AG04449 (cell line): ENCODE results near the gene KPTN.

Experiments
- CTCF ChIA-PET: fragments of 350-600 bp; formaldehyde crosslinking; extraction: SDS; loops from one replicate; lab custom pipeline; 2021; ENCODE audit warnings: antibody characterized with exemption; lab: Yijun Ruan, JAX
- POLR2A ChIA-PET: fragments of 400-600, 350-600 bp; formaldehyde crosslinking; extraction: SDS; loops from one replicate; lab custom pipeline; 2020; ENCODE audit warnings: antibody characterized with exemption, inconsistent platforms; lab: Yijun Ruan, JAX
- DNase-seq: peaks from one replicate; pipeline ENCODE4 v3.0.0-alpha.2; 2010; ENCODE audit warnings: low read depth, low spot score
- H3K4me3 ChIP-seq: 2 replicates; pipeline ENCODE4 v1.5.1; 2011; ENCODE audit warnings: low read depth, mild to moderate bottlenecking, control low read depth, low read length
- TF ChIP-seq, protein P1 (sequence below): IDR thresholded peaks from one replicate; pipeline ENCODE4 v1.5.1; 2011; ENCODE audit warnings: mild to moderate bottlenecking, moderate library complexity, low read length, control low read depth, inconsistent platforms; ENCODE audit not compliant: insufficient read depth; ENCODE audit errors: missing control alignments

Gene KPTN

GRCh38 chr19:47511128-47511517, 27.1 kb upstream of the KPTN start:
- CTCF ChIA-PET, result interaction anchor here (1.0 to 2.1 kb wide), 2 partner anchors 10 to 27 kb away, joined by 3 to 11 read pairs; partner anchors contain the start of gene KPTN
- POLR2A ChIA-PET, result interaction anchor here (1.0 to 1.1 kb wide), 2 partner anchors 24 to 27 kb away, joined by 3 to 4 read pairs; partner anchors contain the start of gene KPTN
- no peak for DNase-seq
- no peak overlapping the region for H3K4me3 ChIP-seq
- TF ChIP-seq, protein P1, sequence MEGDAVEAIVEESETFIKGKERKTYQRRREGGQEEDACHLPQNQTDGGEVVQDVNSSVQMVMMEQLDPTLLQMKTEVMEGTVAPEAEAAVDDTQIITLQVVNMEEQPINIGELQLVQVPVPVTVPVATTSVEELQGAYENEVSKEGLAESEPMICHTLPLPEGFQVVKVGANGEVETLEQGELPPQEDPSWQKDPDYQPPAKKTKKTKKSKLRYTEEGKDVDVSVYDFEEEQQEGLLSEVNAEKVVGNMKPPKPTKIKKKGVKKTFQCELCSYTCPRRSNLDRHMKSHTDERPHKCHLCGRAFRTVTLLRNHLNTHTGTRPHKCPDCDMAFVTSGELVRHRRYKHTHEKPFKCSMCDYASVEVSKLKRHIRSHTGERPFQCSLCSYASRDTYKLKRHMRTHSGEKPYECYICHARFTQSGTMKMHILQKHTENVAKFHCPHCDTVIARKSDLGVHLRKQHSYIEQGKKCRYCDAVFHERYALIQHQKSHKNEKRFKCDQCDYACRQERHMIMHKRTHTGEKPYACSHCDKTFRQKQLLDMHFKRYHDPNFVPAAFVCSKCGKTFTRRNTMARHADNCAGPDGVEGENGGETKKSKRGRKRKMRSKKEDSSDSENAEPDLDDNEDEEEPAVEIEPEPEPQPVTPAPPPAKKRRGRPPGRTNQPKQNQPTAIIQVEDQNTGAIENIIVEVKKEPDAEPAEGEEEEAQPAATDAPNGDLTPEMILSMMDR, result no peak

DNA sequence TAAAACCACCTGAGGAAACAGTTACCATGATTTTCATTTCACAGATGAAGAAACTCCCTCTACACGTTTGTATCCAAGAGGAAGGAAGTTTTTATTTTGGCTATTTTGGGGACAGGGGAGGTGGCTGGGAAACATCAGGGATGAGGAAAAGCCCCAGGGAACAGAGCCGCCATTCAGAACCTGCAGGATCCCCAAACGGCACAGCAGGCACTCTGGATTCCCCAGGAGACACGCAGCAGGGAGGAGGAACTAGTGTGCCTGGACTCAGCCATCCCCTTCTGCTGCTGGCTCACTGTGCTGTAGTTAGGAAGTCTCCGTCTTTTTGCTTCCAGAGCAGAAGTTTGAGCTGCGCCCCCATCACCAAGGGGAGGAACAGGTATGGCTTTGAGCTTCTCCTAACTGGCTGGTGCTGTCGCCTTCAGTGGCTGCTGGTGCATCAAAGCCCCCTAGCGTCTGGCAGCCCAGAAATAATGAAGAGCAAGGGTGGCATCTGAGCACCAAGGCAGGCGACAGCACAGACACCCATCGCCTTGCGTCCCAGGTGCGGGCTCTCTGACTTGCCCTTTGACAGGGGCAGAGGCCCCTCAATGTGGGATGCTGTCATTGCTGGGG, 26.6 kb upstream of the KPTN start:
- TF ChIP-seq, protein P1, result no peak
- no peak overlapping the region for H3K4me3 ChIP-seq
- ChIA-PET CTCF (interaction anchor here (1.0 to 2.1 kb wide), 2 partner anchors 9 to 27 kb away, joined by 3 to 11 read pairs; partner anchors contain the start of gene KPTN), POLR2A (no interaction called here)
- DNase-seq, result no peak

- no peak overlapping the region for H3K4me3 ChIP-seq
- TF ChIP-seq, protein P1, result no peak
- no peak for DNase-seq
- ChIA-PET POLR2A (interaction anchor here (0.5 kb wide), 1 partner anchor 22 kb away, joined by 3 read pairs; no protein-coding TSS in a partner anchor), CTCF (interaction anchor here (1.0 to 2.1 kb wide), 3 partner anchors 9 to 190 kb away, joined by 3 to 11 read pairs (median 3); partner anchors contain the start of gene KPTN)
Measured at GRCh38 chr19:47509973-47510372, 26.0 kb upstream of the KPTN start.

GRCh38 chr19:47509170-47509847, 25.3 kb upstream of the KPTN start:
- CTCF ChIA-PET, result interaction anchor here (0.8 to 2.1 kb wide), 5 partner anchors 26 to 204 kb away, joined by 3 to 11 read pairs (median 3); partner anchors contain the start of genes EHD2 and KPTN
- TF ChIP-seq, protein P1, result no peak
- POLR2A ChIA-PET, result interaction anchor here (0.5 kb wide), 1 partner anchor 21 kb away, joined by 3 read pairs; no protein-coding TSS in a partner anchor

DNA sequence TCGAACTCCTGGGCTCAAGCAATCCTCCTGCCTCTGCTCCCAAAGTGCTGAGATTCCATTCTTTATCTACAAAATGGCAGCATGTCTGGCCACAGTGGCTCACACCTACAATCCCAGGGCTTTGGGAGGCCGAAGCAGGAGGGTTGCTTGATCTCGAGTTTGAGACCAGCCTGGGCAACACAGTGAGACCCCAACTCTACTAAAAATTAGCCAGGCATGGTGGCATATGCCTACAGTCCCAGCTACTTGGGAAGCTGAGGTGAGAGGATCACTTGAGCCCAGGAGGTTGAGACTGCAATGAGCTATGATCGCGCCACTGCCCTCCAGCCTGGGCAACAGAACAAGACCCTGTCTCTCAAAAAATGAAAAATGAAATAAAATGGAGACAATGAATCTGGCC, 24.7 kb upstream of the KPTN start:
- no peak for DNase-seq
- ChIA-PET CTCF (interaction anchor here (0.8 to 2.0 kb wide), 4 partner anchors 25 to 204 kb away, joined by 3 to 8 read pairs (median 3); partner anchors contain the start of genes EHD2 and KPTN), POLR2A (no interaction called here)
- no peak overlapping the region for H3K4me3 ChIP-seq
- TF ChIP-seq, protein P1, result no peak

More at GRCh38 chr19:47509170-47509847, 25.3 kb upstream of the KPTN start:
- no peak for DNase-seq
- no peak overlapping the region for H3K4me3 ChIP-seq
